ENCODE measurements around the gene TPPP.

TPPP gene

DNA sequence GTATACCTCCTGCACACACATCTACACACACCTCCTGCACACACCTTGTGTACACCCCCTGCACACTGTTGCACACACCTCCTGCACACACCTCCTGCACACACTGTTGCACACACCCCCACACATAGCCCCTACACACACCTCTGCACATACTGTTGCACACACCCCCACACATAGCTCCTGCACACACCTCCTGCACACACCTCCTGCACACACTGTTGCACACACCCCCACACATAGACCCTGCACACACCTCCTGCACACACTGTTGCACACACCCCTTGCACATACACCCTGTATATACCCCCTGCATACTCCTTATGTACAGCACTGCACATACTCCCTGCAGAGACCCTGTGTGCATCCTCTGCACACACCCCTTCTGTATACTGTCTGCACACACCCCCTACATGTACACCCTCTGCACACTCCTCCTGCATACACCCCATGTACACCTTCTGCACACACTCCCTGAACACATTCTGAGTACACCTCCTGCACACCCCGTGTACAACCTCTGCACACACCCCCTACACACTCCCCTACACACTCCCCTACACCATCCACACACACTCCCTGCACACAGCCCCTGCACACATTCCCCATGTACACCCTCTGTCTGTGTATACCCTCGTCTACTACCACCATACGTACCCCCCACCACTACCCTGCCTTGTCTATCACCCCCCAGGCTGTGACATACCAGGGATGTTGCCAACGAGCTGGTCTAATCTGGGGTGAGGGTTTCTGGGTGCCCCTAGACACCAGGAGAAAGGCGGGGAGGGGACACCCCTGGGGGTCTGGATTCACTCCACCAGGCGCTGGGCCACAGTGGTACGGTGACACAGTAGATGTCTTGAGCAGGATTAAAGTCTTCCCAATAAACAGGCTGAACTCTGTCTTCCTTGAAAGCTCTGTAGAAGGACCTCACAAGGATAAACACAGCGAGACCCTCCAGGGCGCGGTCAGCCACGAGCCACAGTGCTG lies 82.1 kb downstream of the TPPP start:
- Histone ChIP-seq H3K4me2 (ENCODE audit: low read length) (peak overlapping the region; percentile 95), H3K4me3 (ENCODE audit: low read length) (peak overlapping the region; percentile 91), H2AFZ (ENCODE audit: low read depth, low read length) (peak overlapping the region; percentile 39; the same call in 1 of the 2 replicates), H3K79me2 (ENCODE audit: low read length) (peaks cover 37% of the 10 kb centered on the region), H3K9ac (ENCODE audit: low read length) (peak overlapping the region; percentile 61; the same call in 1 of the 2 replicates), H3K9me3 (ENCODE audit: insufficient read depth, low read length) (peaks cover 8% of the 10 kb centered on the region; the same call in 1 of the 2 replicates), H4K20me1 (ENCODE audit: insufficient read depth, low read length) (no peaks in the 10 kb centered on the region), H3K27ac (ENCODE audit: low read length) (no peak overlapping the region), H3K27me3 (ENCODE audit: low read depth, low read length) (no peaks in the 10 kb centered on the region), H3K36me3 (replicated peaks; ENCODE audit: low read depth, low read length) (peaks cover 23% of the 10 kb centered on the region), H3K4me1 (ENCODE audit: low read length) (peaks cover 17% of the 10 kb centered on the region)
- TF ChIP-seq EZH2phosphoT487 (IDR thresholded peaks at IDR 0.05; ENCODE audit: low read depth) = no peak
- TF ChIP-seq, protein P1, sequence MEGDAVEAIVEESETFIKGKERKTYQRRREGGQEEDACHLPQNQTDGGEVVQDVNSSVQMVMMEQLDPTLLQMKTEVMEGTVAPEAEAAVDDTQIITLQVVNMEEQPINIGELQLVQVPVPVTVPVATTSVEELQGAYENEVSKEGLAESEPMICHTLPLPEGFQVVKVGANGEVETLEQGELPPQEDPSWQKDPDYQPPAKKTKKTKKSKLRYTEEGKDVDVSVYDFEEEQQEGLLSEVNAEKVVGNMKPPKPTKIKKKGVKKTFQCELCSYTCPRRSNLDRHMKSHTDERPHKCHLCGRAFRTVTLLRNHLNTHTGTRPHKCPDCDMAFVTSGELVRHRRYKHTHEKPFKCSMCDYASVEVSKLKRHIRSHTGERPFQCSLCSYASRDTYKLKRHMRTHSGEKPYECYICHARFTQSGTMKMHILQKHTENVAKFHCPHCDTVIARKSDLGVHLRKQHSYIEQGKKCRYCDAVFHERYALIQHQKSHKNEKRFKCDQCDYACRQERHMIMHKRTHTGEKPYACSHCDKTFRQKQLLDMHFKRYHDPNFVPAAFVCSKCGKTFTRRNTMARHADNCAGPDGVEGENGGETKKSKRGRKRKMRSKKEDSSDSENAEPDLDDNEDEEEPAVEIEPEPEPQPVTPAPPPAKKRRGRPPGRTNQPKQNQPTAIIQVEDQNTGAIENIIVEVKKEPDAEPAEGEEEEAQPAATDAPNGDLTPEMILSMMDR (IDR thresholded peaks at IDR 0.05; ENCODE audit: low read depth, low read length) = no peak

DNA sequence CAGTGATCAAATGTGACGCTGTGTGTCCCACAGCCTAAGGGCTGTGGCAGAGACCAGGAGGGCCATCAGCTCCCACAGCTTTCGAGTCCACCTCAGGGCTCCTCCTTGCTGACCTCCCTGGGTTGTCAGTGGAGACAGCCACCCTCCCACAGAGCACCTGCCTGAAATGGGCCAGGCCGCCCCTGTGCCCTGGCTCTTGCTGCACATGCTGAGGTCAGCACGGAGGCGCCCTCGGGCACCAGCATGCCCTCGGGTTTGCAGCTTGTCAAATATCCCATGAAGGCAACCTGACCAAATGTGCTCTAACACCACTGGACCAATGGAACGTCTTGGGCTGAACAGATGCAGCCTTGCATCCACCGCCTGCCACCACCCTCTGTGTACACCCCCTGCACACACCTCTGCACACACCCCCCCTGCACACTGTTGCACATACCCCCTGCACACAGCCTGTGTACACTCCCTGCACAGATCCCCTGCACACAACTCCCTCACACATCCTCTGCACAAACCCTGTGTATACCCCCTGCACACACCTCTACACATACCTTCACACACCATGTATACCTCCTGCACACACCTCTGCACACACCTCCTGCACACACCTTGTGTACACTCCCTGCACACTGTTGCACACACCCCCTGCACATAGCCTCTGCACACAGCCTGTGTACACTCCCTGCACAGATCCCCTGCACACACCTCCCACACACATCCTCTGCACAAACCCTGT lies 83.0 kb downstream of the TPPP start:
- H3K36me3 ChIP-seq (replicated peaks; ENCODE audit: low read depth, low read length) = peaks cover 17% of the 10 kb centered on the region
- H3K9ac ChIP-seq (ENCODE audit: low read length) = no peak overlapping the region
- TF ChIP-seq, protein P1 (IDR thresholded peaks at IDR 0.05; ENCODE audit: low read depth, low read length) = no peak
- no peak for TF ChIP-seq EZH2phosphoT487 (IDR thresholded peaks at IDR 0.05; ENCODE audit: low read depth)
- peaks cover 28% of the 10 kb centered on the region for H3K79me2 ChIP-seq (ENCODE audit: low read length)
- H3K27me3 ChIP-seq (ENCODE audit: low read depth, low read length) = no peaks in the 10 kb centered on the region
- no peak overlapping the region for H3K4me2 ChIP-seq (ENCODE audit: low read length)
- H3K27ac ChIP-seq (ENCODE audit: low read length) = no peak overlapping the region
- no peak overlapping the region for H2AFZ ChIP-seq (ENCODE audit: low read depth, low read length)
- H3K9me3 ChIP-seq (ENCODE audit: insufficient read depth, low read length) = peaks cover 8% of the 10 kb centered on the region; the same call in 1 of the 2 replicates
- H4K20me1 ChIP-seq (ENCODE audit: insufficient read depth, low read length) = no peaks in the 10 kb centered on the region
- H3K4me1 ChIP-seq (ENCODE audit: low read length) = peaks cover 17% of the 10 kb centered on the region
- H3K4me3 ChIP-seq (ENCODE audit: low read length) = no peak overlapping the region

All from OCI-LY3 (cell line).